Tibial nerve (tissue), 4 donors: ENCODE data around the gene PNCK. TPM values are rescaled to one million over a fixed set of nuclear protein-coding genes. Genes with fewer than 3 reads are reported as not detected.

Source experiments
- DNase-seq, 2 donors: peaks; one replicate each; pipeline ENCODE4 v3.0.0-alpha.2; 2019; ENCODE audit warnings: low spot score in 2 of 2
- H3K27ac ChIP-seq, 4 donors: fragments of 200-600 bp; sonication (generic) in 3 of 4; one replicate each; pipeline ENCODE4 v1.5.1; 2017 to 2019; ENCODE audit warnings: mild to moderate bottlenecking in 1 of 4
- H3K27me3 ChIP-seq, 2 donors: fragments of 200-600 bp; sonication (generic) in 1 of 2; one replicate each; pipeline versions ENCODE4 v1.5.1 to v1.6.0; 2017 to 2019
- H3K36me3 ChIP-seq, 3 donors: fragments of 200-600 bp; sonication (generic); one replicate each; pipeline ENCODE4 v1.5.1; 2018 to 2019
- H3K4me1 ChIP-seq, 4 donors: fragments of 200-600 bp; sonication (generic) in 3 of 4; one replicate each; pipeline ENCODE4 v1.5.1; 2017 to 2019
- H3K4me3 ChIP-seq, 4 donors: fragments of 200-600 bp; sonication (generic) in 3 of 4; one replicate each; pipeline ENCODE4 v1.5.1; 2017 to 2019; ENCODE audit warnings: mild to moderate bottlenecking in 1 of 4, moderate library complexity in 1 of 4
- H3K9me3 ChIP-seq, 4 donors: fragments of 200-600 bp; sonication (generic) in 3 of 4; one replicate each; pipeline ENCODE4 v1.5.1; 2017 to 2019
- CTCF ChIP-seq, 5 experiments: fragments of 200-600 bp in 3 of 5; fragments of 450-650 bp in 2 of 5; sonication (generic) in 3 of 5; IDR thresholded peaks; one replicate each; pipeline ENCODE4 v1.5.1; 2016 to 2019; ENCODE audit warnings: antibody characterized with exemption in 5 of 5, mild to moderate bottlenecking in 3 of 5, moderate library complexity in 2 of 5
- EP300 ChIP-seq, 2 donors: sonication (generic); formaldehyde crosslinking; IDR thresholded peaks; one replicate each; pipeline ENCODE4 v1.6.1; 2017; ENCODE audit warnings: antibody characterized with exemption in 2 of 2, mild to moderate bottlenecking in 1 of 2
- POLR2A ChIP-seq, 2 donors: fragments of 450-650 bp; IDR thresholded peaks; one replicate each; pipeline ENCODE4 v1.6.1; 2017; ENCODE audit warnings: antibody characterized with exemption in 2 of 2, mild to moderate bottlenecking in 2 of 2, moderate library complexity in 2 of 2
- WGBS, 2 donors: methylation state at CpG; one replicate each; pipeline ENCODE4 v1.1.5; 2018; 5-methylcytosine and 5-hydroxymethylcytosine counted together
- total RNA-seq, 4 donors: library from RNA; depleted of rRNA; stranded (reverse); fragments of >200 nt; gene quantifications; one replicate each; pipeline ENCODE4 v1.1.0, GENCODE V29; 2016

The PNCK gene
- total RNA-seq, 4 donors from 2014 or later = 0.63 to 4.5 (median 3.6) TPM; not detected in 1

- no peak overlapping the region for H3K4me3 ChIP-seq
- no peak overlapping the region for H3K27ac ChIP-seq
- peaks cover 0 to 18% of the 10 kb centered on the region in 2 donors for H3K27me3 ChIP-seq
- no peaks in the 10 kb centered on the region for H3K36me3 ChIP-seq
- DNase-seq = no peak
- H3K4me1 ChIP-seq = no peaks in the 10 kb centered on the region
- WGBS, 2 donors = 40 to 75% methylated on average over 2 to 15 of the region's 15 CpGs
- H3K9me3 ChIP-seq = peaks cover 0 to 10% (median 1%) of the 10 kb centered on the region in 4 donors
- TF ChIP-seq POLR2A (IDR thresholded peaks at IDR 0.05) (no peak), CTCF (IDR thresholded peaks at IDR 0.05) (no peak), EP300 (IDR thresholded peaks at IDR 0.05) (no peak)
Measured at GRCh38 chrX:153627675-153628111, 45.9 kb downstream of the PNCK start.

GRCh38 chrX:153626863-153627674, 46.5 kb downstream of the PNCK start:
- Histone ChIP-seq H3K36me3 (no peaks in the 10 kb centered on the region), H3K4me1 (no peaks in the 10 kb centered on the region), H3K27ac (no peak overlapping the region), H3K9me3 (peaks cover 0 to 10% (median 1%) of the 10 kb centered on the region in 4 donors), H3K27me3 (peaks cover 0 to 21% of the 10 kb centered on the region in 2 donors), H3K4me3 (no peak overlapping the region)
- 68 to 80% methylated on average over 6 to 23 of the region's 35 CpGs for WGBS, 2 donors
- no peak for DNase-seq
- TF ChIP-seq POLR2A (IDR thresholded peaks at IDR 0.05) (no peak), CTCF (IDR thresholded peaks at IDR 0.05) (no peak), EP300 (IDR thresholded peaks at IDR 0.05) (no peak)

GRCh38 chrX:153626025-153626633, 47.5 kb downstream of the PNCK start:
- TF ChIP-seq CTCF (IDR thresholded peaks at IDR 0.05) (no peak), POLR2A (IDR thresholded peaks at IDR 0.05) (no peak), EP300 (IDR thresholded peaks at IDR 0.05) (no peak)
- Histone ChIP-seq H3K36me3 (no peaks in the 10 kb centered on the region), H3K27me3 (peaks cover 0 to 21% of the 10 kb centered on the region in 2 donors), H3K9me3 (peaks cover 0 to 6% (median under 1%) of the 10 kb centered on the region in 4 donors), H3K4me1 (no peaks in the 10 kb centered on the region), H3K27ac (no peak overlapping the region), H3K4me3 (no peak overlapping the region)
- no peak for DNase-seq
- WGBS, 2 donors = 86 to 87% methylated on average over 12 to 15 of the region's 16 CpGs

- Histone ChIP-seq H3K27ac (no peak overlapping the region), H3K4me3 (no peak overlapping the region), H3K4me1 (no peaks in the 10 kb centered on the region), H3K36me3 (no peaks in the 10 kb centered on the region), H3K9me3 (no peaks in the 10 kb centered on the region), H3K27me3 (peaks cover 0 to 21% of the 10 kb centered on the region in 2 donors)
- WGBS, 2 donors = 78 to 86% methylated on average over 9 to 20 of the region's 21 CpGs
- TF ChIP-seq EP300 (IDR thresholded peaks at IDR 0.05) = no peak
- TF ChIP-seq CTCF (IDR thresholded peaks at IDR 0.05) = no peak
- TF ChIP-seq POLR2A (IDR thresholded peaks at IDR 0.05) = no peak
- DNase-seq = no peak
Measured at GRCh38 chrX:153625271-153626024, 48.2 kb downstream of the PNCK start.
